OCI-LY7 (cell line): ENCODE data around the gene NEK9. TPM values are rescaled to one million over a fixed set of nuclear protein-coding genes. Genes with fewer than 3 reads are reported as not detected.
A peak's percentile ranks its signal among the peaks of the same experiment; 100 is the strongest.

Experiments
- Bru-seq: library from RNA; stranded (reverse); fragments of 400-500 nt; gene quantifications from one replicate; lab custom pipeline; 2021; lab: Mats Ljungman, UMichigan
- BruChase-seq, 2 experiments: library from RNA; stranded (reverse); fragments of 400-500 nt; gene quantifications; one replicate each; lab custom pipeline; 2021; lab: Mats Ljungman, UMichigan
- BruUV-seq: library from RNA; stranded (reverse); fragments of 400-500 nt; replicated peaks from 2 replicates; lab custom pipeline; 2021; lab: Mats Ljungman, UMichigan
- CTCF ChIA-PET: fragments of 300-600 bp; sonication (Branson Sonifier 250); formaldehyde crosslinking; loops from one replicate; lab custom pipeline; 2022; ENCODE audit warnings: antibody characterized with exemption; ENCODE audit not compliant: unreplicated experiment; lab: Charles Lee
- POLR2A ChIA-PET: fragments of 300-600 bp; sonication (Branson Sonifier 250); formaldehyde crosslinking; loops from one replicate; lab custom pipeline; 2022; ENCODE audit warnings: antibody characterized with exemption; lab: Charles Lee
- DNase-seq: peaks from one replicate; pipeline ENCODE4 v3.0.0-alpha.2; 2015; ENCODE audit warnings: low spot score
- H2AFZ ChIP-seq: fragments of 200-600 bp; sonication (generic), shearing (Covaris generic); 2 replicates; pipeline ENCODE4 v1.6.1; 2014; ENCODE audit warnings: mild to moderate bottlenecking, antibody characterized with exemption, low read length, moderate library complexity
- H3K27ac ChIP-seq: fragments of 200-600 bp; sonication (generic); 2 replicates; pipeline ENCODE4 v1.5.1; 2014; ENCODE audit warnings: mixed run types, low read depth, mild to moderate bottlenecking, moderate library complexity, low read length, inconsistent platforms; ENCODE audit not compliant: poor library complexity, severe bottlenecking
- H3K36me3 ChIP-seq: fragments of 200-600 bp; sonication (generic); 2 replicates; pipeline ENCODE4 v1.6.1; 2014; ENCODE audit warnings: mild to moderate bottlenecking, antibody characterized with exemption, low read length, moderate library complexity, mixed read lengths; ENCODE audit not compliant: insufficient read depth
- H3K4me1 ChIP-seq: fragments of 200-600 bp; sonication (generic); 2 replicates; pipeline ENCODE4 v1.5.1; 2014; ENCODE audit warnings: mild to moderate bottlenecking, low read length; ENCODE audit not compliant: insufficient read depth, poor library complexity, severe bottlenecking
- H3K4me2 ChIP-seq: fragments of 200-600 bp; sonication (generic); 2 replicates; pipeline ENCODE4 v1.6.1; 2014; ENCODE audit warnings: mild to moderate bottlenecking, low read length
- H3K4me3 ChIP-seq: fragments of 200-600 bp; sonication (generic); 2 replicates; pipeline ENCODE4 v1.5.1; 2014; ENCODE audit warnings: mild to moderate bottlenecking, low read depth, low read length; ENCODE audit not compliant: poor library complexity, severe bottlenecking
- H3K79me2 ChIP-seq: fragments of 200-600 bp; sonication (generic); 2 replicates; pipeline ENCODE4 v1.6.1; 2016; ENCODE audit warnings: low read depth, mild to moderate bottlenecking, low read length, moderate library complexity, mixed read lengths; ENCODE audit not compliant: insufficient read depth
- H3K9me2 ChIP-seq: fragments of 200-600 bp; sonication (generic); 2 replicates; pipeline ENCODE4 v1.6.1; 2016; ENCODE audit warnings: mild to moderate bottlenecking, low read length, mixed read lengths; ENCODE audit not compliant: insufficient read depth
- H3K9me3 ChIP-seq: fragments of 200-600 bp; sonication (generic); 2 replicates; pipeline ENCODE4 v1.6.1; 2014; ENCODE audit warnings: mild to moderate bottlenecking, mixed run types, low read length, mixed read lengths
- H4K20me1 ChIP-seq: fragments of 200-600 bp; sonication (generic); 2 replicates; pipeline ENCODE4 v1.6.1; 2014; ENCODE audit warnings: mild to moderate bottlenecking, antibody characterized with exemption, low read length, moderate library complexity, mixed read lengths; ENCODE audit not compliant: insufficient read depth
- EZH2phosphoT487 ChIP-seq: fragments of 200-600 bp; sonication (generic); IDR thresholded peaks from 2 replicates; pipeline ENCODE4 v1.6.1; 2018; ENCODE audit warnings: low read depth, borderline replicate concordance, mild to moderate bottlenecking, mixed run types, antibody characterized with exemption, low read length, moderate library complexity, mixed read lengths
- intact Hi-C: fragments of 100-400 bp; cut with micrococcal nuclease; formaldehyde crosslinking; loops from one replicate; pipeline ENCODE4 v1.10.0; 2022; ENCODE audit not compliant: unreplicated experiment
- long read RNA-seq: library from polyadenylated mRNA; stranded (forward); transcript quantifications from one replicate; pipeline ENCODE4 v2.0.0, GENCODE V29; 2022
- total RNA-seq, 2 experiments: library from RNA; depleted of rRNA in 1 of 2; stranded (reverse); fragments of >200 nt in 1 of 2; shearing (Covaris generic) in 1 of 2; gene quantifications; 2 replicates each; pipeline ENCODE4 v1.2.3, GENCODE V29; 2014 to 2022
- TF ChIP-seq, protein P1 (sequence below): fragments of 200-600 bp; sonication (generic); conservative IDR thresholded peaks from 2 replicates; pipeline ENCODE4 v1.5.1; 2014; ENCODE audit warnings: mild to moderate bottlenecking, antibody characterized with exemption, low read length, moderate library complexity, mixed read lengths

Gene NEK9
- total RNA-seq (2014; rRNA removed; shearing (Covaris generic)) (58.3 and 65.8 TPM in 2 replicates), total RNA-seq (2022) (82.6 and 86.4 TPM in 2 replicates), Bru-seq, nascent RNA (percentile 75 among the genes with signal in this experiment), BruChase-seq, experiment 1, labeled RNA remaining after a 6-hour chase (percentile 84 among the genes with signal in this experiment), BruChase-seq, experiment 2, labeled RNA remaining after a 2-hour chase (percentile 78 among the genes with signal in this experiment)
- long read RNA-seq, full-length matches to known transcripts = 9 of 57 reads
- long read RNA-seq, partial matches to known transcripts = 31 of 57 reads
- long read RNA-seq, other reads (novel, unspliced or antisense) = 17 of 57 reads

DNA sequence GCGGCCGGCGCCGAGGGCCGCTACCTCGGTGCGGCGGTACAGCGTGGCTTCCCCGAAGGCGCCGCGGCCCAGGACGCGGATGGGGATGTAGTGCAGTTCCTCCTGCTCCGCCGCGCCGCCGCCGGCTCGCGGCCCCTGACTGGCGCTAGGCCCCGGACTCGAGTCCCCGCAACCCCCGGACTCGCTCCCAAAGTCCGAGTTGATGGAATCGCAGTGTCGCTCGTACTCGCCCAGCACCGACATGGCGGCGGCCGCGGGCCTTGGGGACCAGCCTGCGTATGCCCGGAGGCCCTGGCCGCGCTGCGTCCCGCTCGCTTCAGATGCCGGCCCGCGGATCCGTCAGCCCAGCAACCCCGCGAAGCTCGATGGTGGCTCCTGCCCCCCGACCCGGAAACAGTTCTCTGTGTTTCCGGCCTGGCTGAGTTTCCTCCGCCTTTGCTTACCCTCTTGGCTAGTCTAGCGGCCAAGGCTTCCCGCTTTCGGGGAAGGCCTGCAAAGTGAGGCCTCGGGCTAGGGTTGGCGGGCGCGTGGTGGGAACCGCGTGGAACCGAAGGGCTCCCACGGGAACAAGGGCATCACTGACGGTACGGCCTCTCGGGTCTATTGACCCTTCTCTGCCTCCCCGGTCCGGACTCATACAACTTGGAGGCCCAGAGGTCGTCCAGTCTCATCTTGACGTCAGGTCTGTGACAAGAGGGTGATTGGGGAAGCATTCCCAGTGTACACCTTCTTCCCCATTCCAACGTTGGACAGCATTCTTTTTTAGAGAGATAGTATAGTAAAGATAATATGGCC is at the start of gene NEK9:
TSS of gene NEK9 (minus strand) at position 370 of the 795 bp plus-strand sequence. CDS start at position 243, 127 bp downstream.
- no TSS peak for BruUV-seq

DNA sequence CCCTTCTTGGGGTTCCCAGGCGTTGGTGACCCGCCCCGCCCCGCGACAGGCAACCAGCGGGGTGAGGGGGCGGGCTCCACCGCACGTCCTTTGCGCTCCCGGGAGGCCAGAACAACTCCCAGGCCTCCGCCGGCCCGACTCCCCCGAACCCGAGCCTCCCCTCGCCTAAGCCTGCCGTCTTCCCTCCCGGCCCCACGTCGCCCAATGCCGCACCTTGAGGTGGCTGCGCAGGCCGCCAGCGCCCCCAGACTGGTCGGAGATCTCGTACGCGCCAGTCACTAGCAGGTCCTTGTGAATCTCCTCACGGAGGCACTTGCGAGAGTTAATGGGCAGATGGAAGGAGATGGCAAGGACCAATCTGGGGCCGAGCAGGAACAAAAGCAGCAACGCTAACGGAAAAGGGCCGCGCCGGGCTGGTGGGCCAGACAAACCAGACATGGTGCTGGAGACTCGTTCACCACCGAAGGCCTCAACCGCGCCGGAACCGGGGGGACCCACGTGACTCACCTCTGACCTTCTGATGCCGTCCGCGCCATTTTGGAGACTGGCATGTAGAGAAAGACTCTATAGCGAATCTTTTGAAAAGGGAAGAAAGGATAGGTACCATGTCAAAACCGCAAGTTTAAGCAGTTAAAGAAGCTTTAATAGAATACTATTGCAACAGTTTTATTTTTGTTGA is 49.4 kb upstream of the NEK9 start, which contains the start of gene TMED10:
TSS of gene TMED10 (minus strand) at position 471 of the 679 bp plus-strand sequence. CDS start at position 438, 33 bp downstream.
- Histone ChIP-seq H3K4me2 (peak within 1 kb of the TSS; percentile 78), H3K9me3 (no peaks in the 10 kb centered on the region), H3K9me2 (no peaks in the 10 kb centered on the region), H3K79me2 (peaks cover 46% of the 10 kb centered on the region), H3K4me3 (peak within 1 kb of the TSS; percentile 77), H2AFZ (peak within 1 kb of the TSS; percentile 67), H3K36me3 (peaks cover 25% of the 10 kb centered on the region; the same call in 1 of the 2 replicates), H3K27ac (peak within 1 kb of the TSS; percentile 88), H4K20me1 (peaks cover 14% of the 10 kb centered on the region), H3K4me1 (peaks cover 35% of the 10 kb centered on the region)
- TF ChIP-seq EZH2phosphoT487 = no peak
- TF ChIP-seq, protein P1, sequence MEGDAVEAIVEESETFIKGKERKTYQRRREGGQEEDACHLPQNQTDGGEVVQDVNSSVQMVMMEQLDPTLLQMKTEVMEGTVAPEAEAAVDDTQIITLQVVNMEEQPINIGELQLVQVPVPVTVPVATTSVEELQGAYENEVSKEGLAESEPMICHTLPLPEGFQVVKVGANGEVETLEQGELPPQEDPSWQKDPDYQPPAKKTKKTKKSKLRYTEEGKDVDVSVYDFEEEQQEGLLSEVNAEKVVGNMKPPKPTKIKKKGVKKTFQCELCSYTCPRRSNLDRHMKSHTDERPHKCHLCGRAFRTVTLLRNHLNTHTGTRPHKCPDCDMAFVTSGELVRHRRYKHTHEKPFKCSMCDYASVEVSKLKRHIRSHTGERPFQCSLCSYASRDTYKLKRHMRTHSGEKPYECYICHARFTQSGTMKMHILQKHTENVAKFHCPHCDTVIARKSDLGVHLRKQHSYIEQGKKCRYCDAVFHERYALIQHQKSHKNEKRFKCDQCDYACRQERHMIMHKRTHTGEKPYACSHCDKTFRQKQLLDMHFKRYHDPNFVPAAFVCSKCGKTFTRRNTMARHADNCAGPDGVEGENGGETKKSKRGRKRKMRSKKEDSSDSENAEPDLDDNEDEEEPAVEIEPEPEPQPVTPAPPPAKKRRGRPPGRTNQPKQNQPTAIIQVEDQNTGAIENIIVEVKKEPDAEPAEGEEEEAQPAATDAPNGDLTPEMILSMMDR = no peak
- TSS peak; percentile 66 for BruUV-seq
- peak; percentile 95 for DNase-seq
- intact Hi-C loops = loop anchor here (1.0 to 5.0 kb wide), 4 partner anchors 49 to 121 kb away; partner anchors contain the start of genes FOS and NEK9
- ChIA-PET CTCF (interaction anchor here (0.5 kb wide), 1 partner anchor 431 kb away, joined by 4 read pairs; no protein-coding TSS in a partner anchor), POLR2A (interaction anchor here (0.6 to 1.6 kb wide), 4 partner anchors 12 to 803 kb away, joined by 3 read pairs; partner anchors contain the start of gene NEK9)

More for the DNA sequence above, at the start of gene NEK9:
- H3K36me3 ChIP-seq = peaks cover 26% of the 10 kb centered on the region
- CTCF ChIA-PET = no interaction called here
- peak within 1 kb of the TSS; percentile 78 for H3K4me3 ChIP-seq
- intact Hi-C loops = loop anchor here (1.0 to 2.0 kb wide), 3 partner anchors 50 to 362 kb away; partner anchors contain the start of gene TMED10
- peak within 1 kb of the TSS; percentile 45; the same call in 1 of the 2 replicates for H2AFZ ChIP-seq
- peaks cover 47% of the 10 kb centered on the region for H3K79me2 ChIP-seq
- H3K4me2 ChIP-seq = peak within 1 kb of the TSS; percentile 95
- no peak for TF ChIP-seq EZH2phosphoT487
- TF ChIP-seq, protein P1 = 0 out of 2 replicates have a peak, but pooled peaks have one; percentile 24
- peaks cover 11% of the 10 kb centered on the region; the same call in 1 of the 2 replicates for H4K20me1 ChIP-seq
- POLR2A ChIA-PET = interaction anchor here (0.6 to 1.4 kb wide), 10 partner anchors 11 to 358 kb away, joined by 3 to 9 read pairs (median 4); partner anchors contain the start of gene TMED10
- no peaks in the 10 kb centered on the region for H3K9me3 ChIP-seq
- peak; percentile 92 for DNase-seq
- H3K4me1 ChIP-seq = peaks cover 28% of the 10 kb centered on the region
- H3K9me2 ChIP-seq = no peaks in the 10 kb centered on the region
- peak within 1 kb of the TSS; percentile 69 for H3K27ac ChIP-seq
